ENCODE data around the gene SMYD4.

DNA sequence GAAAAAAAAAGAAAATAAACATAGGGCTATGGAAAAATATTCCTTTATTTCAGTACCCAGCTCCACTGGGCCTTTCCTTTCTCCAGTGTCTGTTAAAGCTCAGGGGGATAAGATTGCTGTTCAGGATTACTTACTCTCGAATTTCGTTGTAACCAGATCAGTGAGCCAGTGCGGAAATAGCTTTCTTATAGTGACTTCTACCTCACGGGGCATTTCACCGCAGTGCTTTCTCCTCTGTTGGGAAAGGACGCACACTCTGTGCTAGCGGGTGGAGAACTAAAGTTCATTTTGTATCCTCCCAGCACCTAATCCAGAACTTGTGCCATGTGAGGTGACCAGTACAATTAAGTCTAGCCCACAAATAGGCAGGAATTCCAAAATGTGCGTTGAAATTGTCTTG is 38.4 kb upstream of the SMYD4 start:
- TF ChIP-seq CTCF (IDR thresholded peaks at IDR 0.05; ENCODE audit: low read depth, low read length, poor library complexity, severe bottlenecking) (no peak), EZH2phosphoT487 (IDR thresholded peaks at IDR 0.05; ENCODE audit: borderline replicate concordance, low read length) (no peak)

All from DOHH2 (cell line).